HepG2 (cell line): Measurements from ENCODE around the gene TCEANC2. TPM values are rescaled to one million over a fixed set of nuclear protein-coding genes. Genes with fewer than 3 reads are reported as not detected.
"Not testable (repeated sequence)": the region's sequence is repeated elsewhere in the genome, so short reads cannot be mapped to it uniquely, and the experiment has no call there.

ENCODE experiments used
- ATAC-seq: fragments of 200-7000 bp; cut with Tn5 transposase; 3 replicates; pipeline ENCODE4 v1.9.1; 2020; ENCODE audit warnings: mild to moderate bottlenecking, moderate library complexity
- BruUV-seq: library from RNA; stranded (reverse); fragments of 400-500 nt; replicated peaks from 2 replicates; lab custom pipeline; 2021; lab: Mats Ljungman, UMichigan
- CTCF ChIA-PET: fragments of 300-600 bp; formaldehyde crosslinking; extraction: SDS; loops from one replicate; lab custom pipeline; 2021; ENCODE audit warnings: low total read pairs, inconsistent platforms, low intra/inter-chr PET ratio; lab: Yijun Ruan, JAX
- POLR2A ChIA-PET: fragments of 350-600 bp; sonication (Branson Sonifier 250); formaldehyde crosslinking; loops from one replicate; lab custom pipeline; 2020; ENCODE audit warnings: antibody characterized with exemption, inconsistent platforms; lab: Yijun Ruan, JAX
- DNase-seq: peaks from one replicate; pipeline ENCODE4 v3.0.0-alpha.2; 2015; ENCODE audit warnings: low spot score
- FAIRE-seq: peaks from 3 replicates; lab custom pipeline; 2011; peaks lifted over from hg19 to GRCh38; lab: Jason Lieb, UNC
- H2AFZ ChIP-seq: one replicate; pipeline ENCODE4 v1.6.1; 2011; ENCODE audit warnings: low read length, inconsistent platforms
- H3K27ac ChIP-seq: fragments of 300-600 bp; 3 replicates; pipeline ENCODE4 v1.8.0; 2011; ENCODE audit warnings: mixed run types, mild to moderate bottlenecking, mixed read lengths, low read length, inconsistent platforms; ENCODE audit not compliant: insufficient read depth; ENCODE audit errors: extremely low read length
- H3K27me3 ChIP-seq, 2 experiments: fragments of 200-600 bp in 1 of 2; 2 replicates in 1 of 2; 3 replicates in 1 of 2; pipeline versions ENCODE4 v1.6.0 to v1.8.0; 2011; ENCODE audit warnings: low read length in 2 of 2, mild to moderate bottlenecking in 2 of 2, moderate library complexity in 2 of 2, inconsistent platforms in 1 of 2; ENCODE audit not compliant: insufficient read depth in 2 of 2, control insufficient read depth in 1 of 2
- H3K36me3 ChIP-seq, 2 experiments: fragments of 200-600 bp in 1 of 2; replicated peaks in 1 of 2; 2 replicates in 1 of 2; 3 replicates in 1 of 2; pipeline versions ENCODE4 v1.5.1 to v1.8.0; 2011; ENCODE audit warnings: low read length in 2 of 2, inconsistent platforms in 1 of 2; ENCODE audit not compliant: insufficient read depth in 2 of 2, control insufficient read depth in 1 of 2
- H3K4me1 ChIP-seq: 2 replicates; pipeline ENCODE4 v1.5.1; 2012; ENCODE audit warnings: low read length, inconsistent platforms; ENCODE audit not compliant: insufficient read depth
- H3K4me2 ChIP-seq: 2 replicates; pipeline ENCODE4 v1.6.0; 2011; ENCODE audit warnings: low read depth, low read length, inconsistent platforms
- H3K4me3 ChIP-seq, 3 experiments: fragments of 200-600 bp in 1 of 3; sonication (generic), shearing (Covaris generic) in 1 of 3; replicated peaks in 1 of 3; 2 replicates each; pipeline ENCODE4 v1.5.1; 2011 to 2016; ENCODE audit warnings: low read length in 3 of 3, inconsistent platforms in 2 of 3, low read depth in 2 of 3, mild to moderate bottlenecking in 2 of 3, control low read depth in 1 of 3, mixed read lengths in 1 of 3; ENCODE audit not compliant: insufficient read depth in 1 of 3
- H3K79me2 ChIP-seq: one replicate; pipeline ENCODE4 v1.6.1; 2011; ENCODE audit warnings: low read length, inconsistent platforms; ENCODE audit not compliant: insufficient read depth
- H3K9ac ChIP-seq: 2 replicates; pipeline ENCODE4 v1.6.0; 2011; ENCODE audit warnings: mild to moderate bottlenecking, low read depth, low read length, inconsistent platforms; ENCODE audit not compliant: insufficient read depth
- H3K9me3 ChIP-seq: 2 replicates; pipeline ENCODE4 v1.5.1; 2012; ENCODE audit warnings: mild to moderate bottlenecking, low read length
- H4K20me1 ChIP-seq: 2 replicates; pipeline ENCODE4 v1.6.0; 2011; ENCODE audit warnings: inconsistent platforms, mild to moderate bottlenecking, low read length, moderate library complexity; ENCODE audit not compliant: insufficient read depth
- AKNA ChIP-seq: sonication (generic); formaldehyde crosslinking; IDR thresholded peaks from 2 replicates; pipeline ENCODE4 v1.4.0; 2020; ENCODE audit warnings: missing genetic modification reagents, borderline replicate concordance
- CCAR2 ChIP-seq: fragments of 200-400 bp; formaldehyde crosslinking; optimal IDR thresholded peaks from 2 replicates; pipeline ENCODE3; 2018; ENCODE audit warnings: low read depth, mild to moderate bottlenecking, low read length, moderate library complexity
- FOSL2 ChIP-seq: sonication (generic); formaldehyde crosslinking; IDR thresholded peaks from 2 replicates; pipeline ENCODE4 v1.4.0; 2020; ENCODE audit warnings: missing genetic modification reagents
- SNAPC2 ChIP-seq: sonication (generic); formaldehyde crosslinking; IDR thresholded peaks from 2 replicates; pipeline ENCODE4 v1.8.1; 2022; ENCODE audit warnings: mild to moderate bottlenecking, missing genetic modification reagents
- TFAP4 ChIP-seq: sonication (generic); IDR thresholded peaks from 2 replicates; pipeline ENCODE4 v1.6.1; 2016; ENCODE audit warnings: low read depth, borderline replicate concordance
- ZNF317 ChIP-seq: sonication (generic); formaldehyde crosslinking; IDR thresholded peaks from 2 replicates; pipeline ENCODE4 v1.5.0; 2020; ENCODE audit warnings: mild to moderate bottlenecking, missing genetic modification reagents
- ZNF549 ChIP-seq: sonication (generic); formaldehyde crosslinking; IDR thresholded peaks from 2 replicates; pipeline ENCODE4 v1.5.0; 2020; ENCODE audit warnings: missing genetic modification reagents
- ZNF607 ChIP-seq: sonication (generic); formaldehyde crosslinking; IDR thresholded peaks from 2 replicates; pipeline ENCODE4 v1.5.1; 2020; ENCODE audit warnings: missing genetic modification reagents, mild to moderate bottlenecking, borderline replicate concordance
- ZNF678 ChIP-seq: sonication (generic); formaldehyde crosslinking; IDR thresholded peaks from 2 replicates; pipeline ENCODE4 v1.4.0; 2020; ENCODE audit warnings: mild to moderate bottlenecking, missing genetic modification reagents
- WGBS: methylation state at CpG from one replicate; pipeline ENCODE4 v1.1.6; 2017; ENCODE audit warnings: low lambda C conversion rate; 5-methylcytosine and 5-hydroxymethylcytosine counted together
- in situ Hi-C: cut with HindIII; loops from 2 replicates; pipeline ENCODE4 v1.10.0; 2017; ENCODE audit warnings: low pct_unique_long_range_greater_than_20kb; ENCODE audit not compliant: extremely low pct_ligation_motif_present
- intact Hi-C: fragments of 100-400 bp; cut with micrococcal nuclease; formaldehyde crosslinking; loops from one replicate; pipeline ENCODE4 v1.10.0; 2022; ENCODE audit not compliant: unreplicated experiment
- polyA plus RNA-seq, 8 experiments: library from polyadenylated mRNA; depleted of rRNA in 3 of 8; stranded (reverse) in 7 of 8; unstranded in 1 of 8; fragments of >200 nt; fragmentation: Illumina TruSeq in 4 of 8; extraction: Trizol in 4 of 8; gene quantifications; 2 replicates each; pipeline versions ENCODE4 v1.2.1 to v1.2.3, GENCODE V29; 2011 to 2016; ENCODE audit warnings: low read depth in 4 of 8, missing spikeins in 1 of 8, mixed read lengths in 1 of 8; ENCODE audit not compliant: insufficient read depth in 1 of 8
- total RNA-seq, 5 experiments: library from RNA; depleted of rRNA; stranded (reverse); fragments of >200 nt; fragmentation: Illumina TruSeq; extraction: Trizol; gene quantifications; 2 replicates each; pipeline ENCODE4 v1.2.3, GENCODE V29; 2016; ENCODE audit warnings: low read depth in 1 of 5
- TF ChIP-seq, protein P1 (sequence below): IDR thresholded peaks from 2 replicates; pipeline ENCODE4 v1.6.1; 2012; ENCODE audit warnings: low read length, improper control_type of control experiment
- TF ChIP-seq, protein P2 (sequence below): sonication (generic); formaldehyde crosslinking; IDR thresholded peaks from 2 replicates; pipeline ENCODE4 v1.8.0; 2022; ENCODE audit warnings: mild to moderate bottlenecking, missing genetic modification reagents, borderline replicate concordance

Gene TCEANC2
- total and polyA plus RNA-seq, 2 of the 13 experiments (the other 11 are each of a cell fraction or from before 2014, with no cell fraction given) = 3.8 to 5.0 TPM

- TF ChIP-seq, protein P1, sequence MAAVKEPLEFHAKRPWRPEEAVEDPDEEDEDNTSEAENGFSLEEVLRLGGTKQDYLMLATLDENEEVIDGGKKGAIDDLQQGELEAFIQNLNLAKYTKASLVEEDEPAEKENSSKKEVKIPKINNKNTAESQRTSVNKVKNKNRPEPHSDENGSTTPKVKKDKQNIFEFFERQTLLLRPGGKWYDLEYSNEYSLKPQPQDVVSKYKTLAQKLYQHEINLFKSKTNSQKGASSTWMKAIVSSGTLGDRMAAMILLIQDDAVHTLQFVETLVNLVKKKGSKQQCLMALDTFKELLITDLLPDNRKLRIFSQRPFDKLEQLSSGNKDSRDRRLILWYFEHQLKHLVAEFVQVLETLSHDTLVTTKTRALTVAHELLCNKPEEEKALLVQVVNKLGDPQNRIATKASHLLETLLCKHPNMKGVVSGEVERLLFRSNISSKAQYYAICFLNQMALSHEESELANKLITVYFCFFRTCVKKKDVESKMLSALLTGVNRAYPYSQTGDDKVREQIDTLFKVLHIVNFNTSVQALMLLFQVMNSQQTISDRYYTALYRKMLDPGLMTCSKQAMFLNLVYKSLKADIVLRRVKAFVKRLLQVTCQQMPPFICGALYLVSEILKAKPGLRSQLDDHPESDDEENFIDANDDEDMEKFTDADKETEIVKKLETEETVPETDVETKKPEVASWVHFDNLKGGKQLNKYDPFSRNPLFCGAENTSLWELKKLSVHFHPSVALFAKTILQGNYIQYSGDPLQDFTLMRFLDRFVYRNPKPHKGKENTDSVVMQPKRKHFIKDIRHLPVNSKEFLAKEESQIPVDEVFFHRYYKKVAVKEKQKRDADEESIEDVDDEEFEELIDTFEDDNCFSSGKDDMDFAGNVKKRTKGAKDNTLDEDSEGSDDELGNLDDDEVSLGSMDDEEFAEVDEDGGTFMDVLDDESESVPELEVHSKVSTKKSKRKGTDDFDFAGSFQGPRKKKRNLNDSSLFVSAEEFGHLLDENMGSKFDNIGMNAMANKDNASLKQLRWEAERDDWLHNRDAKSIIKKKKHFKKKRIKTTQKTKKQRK = no peak
- TF ChIP-seq, protein P2, sequence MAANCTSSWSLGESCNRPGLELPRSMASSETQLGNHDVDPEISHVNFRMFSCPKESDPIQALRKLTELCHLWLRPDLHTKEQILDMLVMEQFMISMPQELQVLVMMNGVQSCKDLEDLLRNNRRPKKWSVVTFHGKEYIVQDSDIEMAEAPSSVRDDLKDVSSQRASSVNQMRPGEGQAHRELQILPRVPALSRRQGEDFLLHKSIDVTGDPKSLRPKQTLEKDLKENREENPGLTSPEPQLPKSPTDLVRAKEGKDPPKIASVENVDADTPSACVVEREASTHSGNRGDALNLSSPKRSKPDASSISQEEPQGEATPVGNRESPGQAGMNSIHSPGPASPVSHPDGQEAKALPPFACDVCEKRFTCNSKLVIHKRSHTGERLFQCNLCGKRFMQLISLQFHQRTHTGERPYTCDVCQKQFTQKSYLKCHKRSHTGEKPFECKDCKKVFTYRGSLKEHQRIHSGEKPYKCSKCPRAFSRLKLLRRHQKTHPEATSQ = no peak
- TF ChIP-seq ZNF607 (no peak), CCAR2 (no peak), FOSL2 (no peak), ZNF549 (no peak), ZNF317 (CRISPR knock-in tag) (no peak), ZNF678 (CRISPR knock-in tag) (no peak), TFAP4 (no peak), AKNA (CRISPR knock-in tag) (no peak), SNAPC2 (CRISPR knock-in tag) (no peak)
Measured at GRCh38 chr1:54018635-54019034, 34.8 kb upstream of the TCEANC2 start (continued).

DNA sequence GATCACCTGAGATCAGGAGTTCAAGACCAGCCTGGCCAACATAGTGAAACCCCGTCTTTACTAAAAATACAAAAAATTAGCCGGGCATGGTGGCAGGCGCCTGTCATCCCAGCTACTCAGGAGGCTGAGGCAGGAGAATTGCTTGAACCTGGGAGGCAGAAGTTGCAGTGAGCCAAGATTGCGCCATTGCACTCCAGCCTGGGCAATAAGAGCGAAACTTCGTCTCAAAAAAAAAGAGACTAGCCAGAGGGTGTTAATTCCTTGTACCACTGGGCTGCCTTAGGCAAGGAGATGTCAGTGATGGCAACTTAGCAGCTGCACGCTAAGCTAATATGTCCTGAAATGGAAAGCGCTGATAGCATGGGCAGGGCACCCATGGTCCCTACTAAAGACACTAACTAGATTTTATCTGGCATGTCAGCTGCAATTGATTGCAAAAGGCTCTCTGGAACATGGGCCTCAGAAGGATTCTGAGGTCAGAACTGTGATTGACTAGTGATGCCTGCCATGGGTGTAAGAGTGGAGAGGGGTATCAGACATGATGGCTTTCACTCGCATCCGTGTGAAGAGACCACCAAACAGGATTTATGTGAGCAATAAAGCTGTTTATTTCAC lies 33.7 kb upstream of the TCEANC2 start:
- CTCF ChIA-PET, H3K27me3 ChIP-seq: not testable (repeated sequence)

More for the DNA sequence above, 33.7 kb upstream of the TCEANC2 start:
- ATAC-seq, intact Hi-C loops, H3K4me3 ChIP-seq, H3K36me3 ChIP-seq, H3K4me2 ChIP-seq, POLR2A ChIA-PET, H3K9ac ChIP-seq, H3K9me3 ChIP-seq, FAIRE-seq, H3K27ac ChIP-seq, H4K20me1 ChIP-seq, H3K79me2 ChIP-seq, DNase-seq, in situ Hi-C loops, H2AFZ ChIP-seq, BruUV-seq: not testable (repeated sequence)
- 88% methylated on average over 10 of the region's 10 CpGs for WGBS
- peaks cover 77% of the 10 kb centered on the region for H3K4me1 ChIP-seq
